Measurements from ENCODE around the gene MORN1.

- TF ChIP-seq ATF3 (IDR thresholded peaks at IDR 0.05) (no peak), ATF3 (CRISPR knock-in tag; conservative IDR thresholded peaks at IDR 0.05) (no peak), CREB1 (IDR thresholded peaks at IDR 0.05) (no peak), CREB1 (CRISPR knock-in tag; IDR thresholded peaks at IDR 0.05) (no peak)
Observed at GRCh38 chr1:2404142-2404889, 13.0 kb upstream of the MORN1 start.

Measured in K562 (cell line).